HG03045 (cell line): ENCODE measurements around the gene MYCBP2.
"Not testable (repeated sequence)": the region's sequence is repeated elsewhere in the genome, so short reads cannot be mapped to it uniquely, and the experiment has no call there.

Experiments used
- ATAC-seq: cut with Tn5 transposase; IDR thresholded peaks from one replicate; pipeline ENCODE4 v1.9.1; 2021; ENCODE audit warnings: mild to moderate bottlenecking, moderate library complexity; ENCODE audit not compliant: unreplicated experiment

The MYCBP2 gene

GRCh38 chr13:77008337-77008736 lies 318.6 kb downstream of the MYCBP2 start:
- ATAC-seq = not testable (repeated sequence)

GRCh38 chr13:77002590-77003190 lies 324.2 kb downstream of the MYCBP2 start:
- ATAC-seq = no peak

GRCh38 chr13:77001963-77002587 lies 324.8 kb downstream of the MYCBP2 start:
- ATAC-seq = no peak

- no peak for ATAC-seq
Observed at GRCh38 chr13:77001540-77001939, 325.4 kb downstream of the MYCBP2 start.

- ATAC-seq = no peak
Observed at GRCh38 chr13:77000475-77000874, 326.4 kb downstream of the MYCBP2 start.
